SJCRH30 (cell line): ENCODE results near the gene SLX4IP. TPM values are rescaled to one million over a fixed set of nuclear protein-coding genes. Genes with fewer than 3 reads are reported as not detected.

ENCODE experiments used
- DNase-seq, 2 experiments: peaks; one replicate each; pipeline ENCODE4 v3.0.0-alpha.2; 2015 to 2020
- H3K27ac ChIP-seq: fragments of 250-450 bp; sonication (Bioruptor Pico); 2 replicates; pipeline ENCODE4 v1.5.1; 2020; ENCODE audit warnings: mild to moderate bottlenecking, moderate library complexity
- H3K27me3 ChIP-seq: fragments of 250-450 bp; sonication (Bioruptor Pico); 2 replicates; pipeline ENCODE4 v1.5.1; 2020; ENCODE audit warnings: mild to moderate bottlenecking, moderate library complexity
- H3K36me3 ChIP-seq: fragments of 250-450 bp; sonication (Bioruptor Pico); 2 replicates; pipeline ENCODE4 v1.5.1; 2020; ENCODE audit warnings: mild to moderate bottlenecking, moderate library complexity
- H3K4me1 ChIP-seq: fragments of 250-450 bp; sonication (Bioruptor Pico); 2 replicates; pipeline ENCODE4 v1.5.1; 2020; ENCODE audit warnings: mild to moderate bottlenecking, moderate library complexity
- H3K4me3 ChIP-seq: fragments of 250-450 bp; sonication (Bioruptor Pico); 2 replicates; pipeline ENCODE4 v1.5.1; 2020; ENCODE audit warnings: mild to moderate bottlenecking, moderate library complexity
- H3K9me3 ChIP-seq: fragments of 250-450 bp; sonication (Bioruptor Pico); replicated peaks from 2 replicates; pipeline ENCODE4 v1.5.1; 2020; ENCODE audit warnings: mild to moderate bottlenecking, moderate library complexity
- total RNA-seq: library from RNA; depleted of rRNA; stranded (reverse); fragments of >200 nt; shearing (Covaris generic); gene quantifications from 2 replicates; pipeline ENCODE4 v1.2.3, GENCODE V29; 2014

SLX4IP gene
- total RNA-seq, 1 experiment from 2014 or later, result 11.5 TPM

DNA sequence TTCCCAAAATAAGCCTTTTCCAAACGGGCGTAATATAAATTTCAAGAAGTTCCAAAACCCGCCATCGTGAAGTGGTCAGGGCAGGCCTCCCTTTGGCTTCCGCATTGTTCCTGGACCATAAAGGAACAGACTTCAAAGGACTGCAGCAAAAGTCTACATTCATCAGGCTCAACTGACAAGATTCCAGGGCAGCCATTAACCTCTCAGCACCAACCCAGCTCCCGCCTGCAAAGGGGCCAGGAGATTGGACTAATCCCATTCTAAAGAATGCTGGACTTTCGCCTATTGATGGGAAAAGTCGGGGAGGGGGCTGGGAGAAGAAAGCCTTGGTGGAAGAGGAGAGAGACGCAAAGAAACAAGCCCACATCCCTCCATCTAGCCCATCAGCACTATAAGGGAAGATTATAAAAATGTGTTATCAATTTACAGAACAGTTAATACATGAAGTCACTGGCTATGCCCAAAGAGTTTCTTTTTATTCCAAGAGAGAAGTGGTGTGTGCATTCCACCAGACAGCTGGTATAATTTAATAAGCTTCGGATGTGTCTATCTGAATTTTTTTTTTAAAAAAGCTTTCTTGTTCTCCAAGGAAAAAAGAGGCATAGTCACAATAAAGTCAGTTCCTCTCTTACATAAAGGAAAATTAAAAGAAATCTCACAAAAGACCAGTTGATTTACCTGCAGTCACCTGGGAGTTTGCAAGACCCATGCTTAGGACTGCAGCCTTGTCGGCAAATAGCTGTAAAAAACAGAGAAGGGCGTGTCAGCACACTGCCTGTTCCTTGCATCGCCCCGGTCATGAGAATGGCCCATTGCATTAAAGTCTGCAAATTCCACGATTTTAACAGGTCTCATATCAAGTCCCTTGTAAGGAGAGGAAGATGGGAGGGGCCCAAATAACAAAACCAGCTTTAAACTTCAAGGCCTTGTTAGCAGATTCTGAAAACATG, 220.9 kb downstream of the SLX4IP start:
- Histone ChIP-seq H3K9me3 (no peaks in the 10 kb centered on the region), H3K27me3 (no peaks in the 10 kb centered on the region), H3K27ac (no peak overlapping the region), H3K4me3 (no peak overlapping the region), H3K36me3 (peaks cover 2% of the 10 kb centered on the region; the same call in 1 of the 2 replicates), H3K4me1 (peaks cover 9% of the 10 kb centered on the region)
- no peak for DNase-seq

- Histone ChIP-seq H3K4me1 (no peaks in the 10 kb centered on the region), H3K4me3 (no peak overlapping the region), H3K9me3 (no peaks in the 10 kb centered on the region), H3K27ac (no peak overlapping the region), H3K36me3 (no peaks in the 10 kb centered on the region), H3K27me3 (no peaks in the 10 kb centered on the region)
- DNase-seq, result no peak
Observed at GRCh38 chr20:10657453-10657852, 222.3 kb downstream of the SLX4IP start.

DNA sequence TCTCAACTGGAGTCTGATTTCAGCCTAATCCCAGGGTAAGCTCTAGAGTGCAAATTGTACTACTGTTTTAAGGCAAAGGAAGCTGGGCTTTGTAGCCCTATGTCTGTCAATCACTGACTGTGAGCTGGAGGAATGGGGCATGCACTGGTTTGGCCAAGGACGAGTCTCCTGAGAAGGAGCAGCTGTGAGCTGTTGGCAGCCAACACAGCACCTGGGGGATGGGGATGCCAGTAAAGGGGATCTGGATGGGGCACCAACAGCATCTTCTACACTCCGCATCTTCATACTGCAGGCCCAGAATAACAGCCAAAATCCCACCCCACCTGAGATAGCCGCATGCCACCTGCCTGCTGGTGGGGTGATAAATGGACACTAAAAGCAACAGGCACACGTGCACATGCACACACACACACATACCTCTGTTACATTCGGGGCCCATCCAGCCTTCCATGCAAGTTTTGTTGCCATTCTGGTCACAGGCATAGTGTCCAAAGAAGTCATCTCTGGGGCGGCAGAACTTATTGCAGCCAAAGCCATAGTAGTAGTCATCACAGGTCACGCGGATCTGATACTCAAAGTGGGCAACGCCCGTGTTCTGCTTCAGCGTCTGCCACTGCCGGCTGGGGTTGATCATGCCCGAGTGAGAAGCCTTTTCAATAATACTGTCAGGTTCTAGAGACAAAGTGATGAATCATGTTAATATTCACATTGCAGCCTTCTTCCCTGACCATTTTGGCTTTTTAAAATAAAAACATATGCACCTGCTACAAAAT, 223.1 kb downstream of the SLX4IP start:
- Histone ChIP-seq H3K27ac (no peak overlapping the region), H3K27me3 (no peaks in the 10 kb centered on the region), H3K36me3 (no peaks in the 10 kb centered on the region), H3K4me1 (no peaks in the 10 kb centered on the region), H3K4me3 (no peak overlapping the region), H3K9me3 (no peaks in the 10 kb centered on the region)
- DNase-seq, result no peak

GRCh38 chr20:10658876-10659632, 223.9 kb downstream of the SLX4IP start:
- Histone ChIP-seq H3K27ac (no peak overlapping the region), H3K4me3 (no peak overlapping the region), H3K36me3 (no peaks in the 10 kb centered on the region), H3K9me3 (no peaks in the 10 kb centered on the region), H3K4me1 (no peaks in the 10 kb centered on the region), H3K27me3 (no peaks in the 10 kb centered on the region)
- no peak for DNase-seq

DNA sequence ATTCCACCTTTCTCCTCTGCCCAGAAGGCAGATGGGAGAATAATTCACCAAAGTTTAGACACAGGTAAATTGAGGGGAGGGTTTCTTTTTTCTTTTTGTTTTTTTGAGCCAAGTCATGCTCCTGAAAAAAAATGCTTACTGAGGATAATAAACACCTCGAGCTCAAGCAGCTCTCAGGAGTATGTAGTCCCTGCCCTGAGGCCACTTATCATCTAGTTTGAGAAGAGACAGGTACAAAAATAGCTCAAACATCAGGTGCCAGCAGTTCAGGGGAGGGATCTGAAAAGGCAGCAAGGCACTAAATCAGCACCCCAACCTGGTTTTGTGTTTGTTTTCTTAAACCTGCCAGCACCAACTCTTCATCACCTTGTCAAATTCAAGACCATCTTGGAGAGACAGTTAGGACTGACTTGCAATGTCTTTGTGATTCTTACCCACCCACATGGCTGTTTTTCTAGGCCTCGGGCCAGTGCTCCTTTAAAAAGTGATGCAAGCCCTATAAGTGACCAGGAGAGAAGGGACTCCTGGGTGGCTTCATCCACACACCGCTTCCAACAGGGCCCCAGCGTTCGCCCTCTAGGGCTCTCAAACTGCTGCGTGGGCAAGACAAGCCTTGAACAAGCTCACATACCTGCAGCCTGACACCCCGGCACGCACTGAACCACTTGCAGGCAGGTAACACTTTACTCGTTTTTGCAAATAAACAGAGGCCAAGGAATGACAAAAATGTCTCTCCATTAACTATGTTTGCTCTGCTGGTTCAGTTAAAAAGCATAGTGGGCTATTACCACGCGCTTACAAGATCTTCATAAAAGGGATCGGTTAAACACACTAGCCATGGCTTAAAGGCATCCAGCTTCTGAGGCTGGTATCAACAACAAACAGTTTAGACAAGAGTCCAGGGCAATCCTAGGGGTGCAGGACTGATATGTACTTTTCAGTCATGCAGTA, 224.8 kb downstream of the SLX4IP start:
- no peaks in the 10 kb centered on the region for H3K36me3 ChIP-seq
- no peak overlapping the region for H3K27ac ChIP-seq
- no peaks in the 10 kb centered on the region for H3K9me3 ChIP-seq
- no peaks in the 10 kb centered on the region for H3K27me3 ChIP-seq
- DNase-seq, result no peak
- H3K4me3 ChIP-seq, result no peak overlapping the region
- H3K4me1 ChIP-seq, result peaks cover 7% of the 10 kb centered on the region; the same call in 1 of the 2 replicates

- peaks cover 11% of the 10 kb centered on the region; the same call in 1 of the 2 replicates for H3K4me1 ChIP-seq
- no peaks in the 10 kb centered on the region for H3K36me3 ChIP-seq
- no peaks in the 10 kb centered on the region for H3K9me3 ChIP-seq
- H3K27me3 ChIP-seq, result no peaks in the 10 kb centered on the region
- H3K4me3 ChIP-seq, result no peak overlapping the region
- no peak for DNase-seq
- H3K27ac ChIP-seq, result no peak overlapping the region
Observed at GRCh38 chr20:10660661-10661060, 225.6 kb downstream of the SLX4IP start.

GRCh38 chr20:10661261-10661660, 226.2 kb downstream of the SLX4IP start:
- H3K4me1 ChIP-seq, result peaks cover 11% of the 10 kb centered on the region; the same call in 1 of the 2 replicates
- H3K27ac ChIP-seq, result no peak overlapping the region
- no peaks in the 10 kb centered on the region for H3K27me3 ChIP-seq
- no peak overlapping the region for H3K4me3 ChIP-seq
- H3K36me3 ChIP-seq, result no peaks in the 10 kb centered on the region
- H3K9me3 ChIP-seq, result no peaks in the 10 kb centered on the region
- no peak for DNase-seq

DNA sequence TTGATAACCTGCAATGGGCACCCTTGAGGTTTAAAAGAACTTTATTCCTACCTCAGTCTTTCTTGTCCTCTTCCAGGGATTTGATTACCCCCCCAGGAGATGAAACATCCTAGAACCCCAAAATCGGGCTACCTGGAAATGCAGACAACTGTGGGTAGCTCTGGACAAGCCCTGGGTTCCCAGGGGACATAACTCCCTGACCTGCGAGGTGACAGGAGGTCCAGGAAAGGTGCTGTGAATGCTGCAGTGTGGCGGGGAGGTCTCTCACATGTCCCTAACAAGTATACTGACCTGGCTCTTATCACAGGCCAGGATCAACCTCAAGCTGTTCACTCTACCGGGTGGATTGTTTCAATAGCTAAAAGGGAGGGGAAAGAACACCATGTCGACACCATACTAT, 227.0 kb downstream of the SLX4IP start:
- Histone ChIP-seq H3K4me1 (peaks cover 11% of the 10 kb centered on the region; the same call in 1 of the 2 replicates), H3K4me3 (no peak overlapping the region), H3K27me3 (no peaks in the 10 kb centered on the region), H3K9me3 (no peaks in the 10 kb centered on the region), H3K27ac (no peak overlapping the region), H3K36me3 (no peaks in the 10 kb centered on the region)
- DNase-seq, result no peak

- Histone ChIP-seq H3K27me3 (no peaks in the 10 kb centered on the region), H3K36me3 (no peaks in the 10 kb centered on the region), H3K4me1 (peaks cover 11% of the 10 kb centered on the region; the same call in 1 of the 2 replicates), H3K9me3 (no peaks in the 10 kb centered on the region), H3K27ac (no peak overlapping the region), H3K4me3 (no peak overlapping the region)
- no peak for DNase-seq
Observed at GRCh38 chr20:10662661-10663458, 227.8 kb downstream of the SLX4IP start.

DNA sequence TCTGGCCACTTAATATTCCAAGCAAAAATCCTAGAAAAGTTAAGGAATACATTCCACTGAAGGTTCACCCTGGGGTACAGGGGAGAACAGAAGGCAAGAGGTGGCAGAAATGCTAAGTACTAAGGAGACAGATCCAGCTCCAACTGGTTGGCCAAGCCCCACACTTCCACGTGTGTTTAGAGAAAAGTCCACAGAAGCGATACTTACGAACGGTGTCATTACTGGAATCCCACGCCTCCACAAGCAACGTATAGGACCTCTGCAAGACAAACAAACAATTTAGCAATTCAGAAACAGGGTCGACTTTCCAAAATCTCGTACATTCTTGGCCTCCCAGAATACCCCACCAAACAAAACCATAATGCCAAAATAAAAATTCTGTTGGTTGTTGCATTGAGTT, 228.7 kb downstream of the SLX4IP start:
- H3K4me3 ChIP-seq, result no peak overlapping the region
- no peaks in the 10 kb centered on the region for H3K36me3 ChIP-seq
- no peak for DNase-seq
- H3K27me3 ChIP-seq, result no peaks in the 10 kb centered on the region
- no peaks in the 10 kb centered on the region for H3K9me3 ChIP-seq
- H3K27ac ChIP-seq, result no peak overlapping the region
- peaks cover 11% of the 10 kb centered on the region; the same call in 1 of the 2 replicates for H3K4me1 ChIP-seq

DNA sequence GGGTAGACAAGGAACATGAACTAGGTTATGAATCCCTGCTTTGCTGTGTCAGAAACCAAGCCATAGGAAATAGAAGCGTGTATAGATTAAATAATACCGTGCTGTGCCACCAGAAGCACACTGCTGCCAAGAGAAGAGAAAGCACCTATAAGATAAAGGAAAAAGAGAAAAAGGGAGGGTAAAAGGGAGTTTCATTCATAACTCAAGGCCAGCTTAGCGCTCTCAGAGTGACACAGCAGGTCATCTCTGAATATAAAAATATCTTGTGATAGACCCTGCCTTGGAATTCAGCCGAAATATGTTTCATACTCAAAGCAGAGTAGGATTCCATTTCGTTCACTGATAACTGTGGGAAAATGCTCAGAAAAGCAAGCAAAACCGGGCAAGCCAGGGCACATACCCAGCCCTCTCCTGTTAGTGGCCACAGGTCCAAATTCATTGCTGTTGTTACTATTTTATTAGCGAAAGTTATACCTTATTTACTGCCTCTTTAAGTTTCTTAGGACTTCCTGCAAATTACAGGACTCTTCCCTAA, 230.0 kb downstream of the SLX4IP start:
- no peak overlapping the region for H3K27ac ChIP-seq
- H3K4me3 ChIP-seq, result no peak overlapping the region
- no peaks in the 10 kb centered on the region for H3K27me3 ChIP-seq
- H3K9me3 ChIP-seq, result no peaks in the 10 kb centered on the region
- no peak for DNase-seq
- no peaks in the 10 kb centered on the region for H3K36me3 ChIP-seq
- H3K4me1 ChIP-seq, result peaks cover 11% of the 10 kb centered on the region; the same call in 1 of the 2 replicates

- no peak for DNase-seq
- no peak overlapping the region for H3K27ac ChIP-seq
- H3K9me3 ChIP-seq, result no peaks in the 10 kb centered on the region
- no peaks in the 10 kb centered on the region for H3K27me3 ChIP-seq
- peaks cover 11% of the 10 kb centered on the region; the same call in 1 of the 2 replicates for H3K4me1 ChIP-seq
- H3K36me3 ChIP-seq, result no peaks in the 10 kb centered on the region
- H3K4me3 ChIP-seq, result no peak overlapping the region
Observed at GRCh38 chr20:10665791-10666190, 230.7 kb downstream of the SLX4IP start.
